Heart right ventricle (tissue), 16 donors: ENCODE data around the gene PIK3CG. TPM values are rescaled to one million over a fixed set of nuclear protein-coding genes. Genes with fewer than 3 reads are reported as not detected.
A peak's percentile ranks its signal among the peaks of the same experiment; 100 is the strongest.
"Not testable (repeated sequence)": the region's sequence is repeated elsewhere in the genome, so short reads cannot be mapped to it uniquely, and the experiment has no call there.

ENCODE experiments used
- ATAC-seq, 8 donors: fragments of 200-7000 bp; cut with Tn5 transposase; one replicate each; pipeline ENCODE4 v1.9.1; 2020; ENCODE audit warnings: mild to moderate bottlenecking in 8 of 8, moderate library complexity in 8 of 8, moderate number of reproducible peaks in 1 of 8
- DNase-seq, 2 donors: peaks; one replicate each; pipeline ENCODE4 v3.0.0-alpha.2; 2020
- H3K27ac ChIP-seq, 10 donors: fragments of 200-600 bp; sonication (generic) in 2 of 10; one replicate each; pipeline versions ENCODE4 v1.5.0 to v1.8.0; 2020 to 2022; ENCODE audit warnings: mild to moderate bottlenecking in 3 of 10
- H3K27me3 ChIP-seq, 7 donors: fragments of 200-600 bp; one replicate each; pipeline ENCODE4 v1.8.0; 2021 to 2022; ENCODE audit warnings: mild to moderate bottlenecking in 2 of 7
- H3K36me3 ChIP-seq, 9 donors: fragments of 200-600 bp; sonication (generic) in 1 of 9; one replicate each; pipeline versions ENCODE4 v1.5.0 to v1.8.0; 2020 to 2022; ENCODE audit warnings: mild to moderate bottlenecking in 2 of 9
- H3K4me1 ChIP-seq, 9 donors: fragments of 200-600 bp; sonication (generic) in 1 of 9; one replicate each; pipeline versions ENCODE4 v1.5.0 to v1.8.0; 2020 to 2022; ENCODE audit warnings: mild to moderate bottlenecking in 4 of 9
- H3K4me3 ChIP-seq, 10 donors: fragments of 200-600 bp; sonication (generic) in 2 of 10; one replicate each; pipeline versions ENCODE4 v1.5.0 to v1.8.0; 2020 to 2022; ENCODE audit warnings: mild to moderate bottlenecking in 7 of 10, moderate library complexity in 2 of 10
- H3K9me3 ChIP-seq, 11 donors: fragments of 200-600 bp in 10 of 11; sonication (generic) in 2 of 11; one replicate each; pipeline versions ENCODE4 v1.5.0 to v1.8.0; 2013 to 2022; ENCODE audit warnings: mild to moderate bottlenecking in 2 of 11, control low read depth in 1 of 11, moderate library complexity in 1 of 11
- CTCF ChIP-seq, 9 donors: fragments of 200-600 bp; sonication (generic) in 2 of 9; IDR thresholded peaks; one replicate each; pipeline versions ENCODE4 v1.5.0 to v1.8.0; 2021 to 2022; ENCODE audit warnings: antibody characterized with exemption in 9 of 9, mild to moderate bottlenecking in 5 of 9, moderate library complexity in 1 of 9
- WGBS, 2 donors: extraction: QIAGEN DNeasy Blood & Tissue Kit; methylation state at CpG; one replicate each; pipeline ENCODE4 v1.1.7; 2013; ENCODE audit warnings: inconsistent platforms in 1 of 2; 5-methylcytosine and 5-hydroxymethylcytosine counted together
- intact Hi-C, 10 donors: fragments of 100-400 bp; cut with DNase I; formaldehyde crosslinking; loops; one replicate each; pipeline versions ENCODE4 v1.11.1 to v1.14.2; 2022
- polyA plus RNA-seq, 2 donors: library from polyadenylated mRNA; stranded (reverse); fragments of 200-250 nt; gene quantifications; one replicate each; pipeline ENCODE4 v1.2.3, GENCODE V29; 2013
- total RNA-seq, 10 donors: library from RNA; stranded (reverse); fragmentation: NEBNext Ultra II Directional in 3 of 10; extraction: Animal tissue kit (Norgen Biotek cat#: 25700) in 3 of 10; gene quantifications; one replicate each; pipeline versions ENCODE4 v1.2.1 to v1.2.4, GENCODE V29; 2021 to 2023
- donor health status: Arrhythmogenic right ventricular cardiomyopathy.
- donor health status: ischemic (EF 13 %, LVEDD 7.1; RV severe dilation, severe dysfunction).
- donor health status: healthy with polysubstance abuse.
- donor health status: DM: no; HTN: yes; CAD: no.
- donor health status: DM: no; HTN: no; CAD: no.
- donor health status: ischemic (EF 25% LVEDD 6.9; RV normal size, moderate dysfunction).
- donor health status: ischemic (EF 25% LVEDD 5.7; RV mildly dilated, moderate dysfunction).
- donor health status: healthy.
- donor health status: DM: yes; HTN: yes; CAD: no.
- donor health status: Ischemic cardiomyopathy.
- donor health status: ischemic (EF 35%, LVEDD 5.7; RV mildly dilated, moderate dysfunction).
- donor health status: nonischemic (EF 11% LVEDD 7.7; RV severe dilation, severe dysfunction).
- donor health status: DM: yes; HTN: yes; CAD: no.
- donor health status: PGD.
- donor health status: ischemic (EF 29% LVEDD 5.4; RV normal size, mild dysfunction).
- donor health status: nonischemic (EF 23%, LVEDD 6.1; RV moderate dilation, normal function).

PIK3CG gene
- total and polyA plus RNA-seq, 12 donors, result 0.16 to 6.8 (median 2.0) TPM

GRCh38 chr7:106936236-106936635 lies 71.2 kb downstream of the PIK3CG start:
- WGBS, 2 donors, result 95 to 96% methylated on average over 6 of the region's 6 CpGs
- intact Hi-C loops, result no loop called here

GRCh38 chr7:106938122-106938521 lies 73.0 kb downstream of the PIK3CG start:
- ATAC-seq, H3K27ac ChIP-seq, intact Hi-C loops, DNase-seq, H3K27me3 ChIP-seq, H3K36me3 ChIP-seq, H3K4me1 ChIP-seq, H3K9me3 ChIP-seq, H3K4me3 ChIP-seq: not testable (repeated sequence)
- WGBS, 2 donors, result 88 to 89% methylated on average over 7 of the region's 7 CpGs

More at GRCh38 chr7:106936236-106936635, 71.2 kb downstream of the PIK3CG start:
- Histone ChIP-seq H3K4me1 (no peaks in the 10 kb centered on the region), H3K9me3 (no peaks in the 10 kb centered on the region), H3K27ac (no peak overlapping the region), H3K36me3 (no peaks in the 10 kb centered on the region), H3K4me3 (no peak overlapping the region), H3K27me3 (no peaks in the 10 kb centered on the region)
- ATAC-seq, result no peak
- no peak for DNase-seq
- no peak for TF ChIP-seq CTCF (IDR thresholded peaks at IDR 0.05)

- Histone ChIP-seq H3K9me3 (no peaks in the 10 kb centered on the region), H3K36me3 (no peaks in the 10 kb centered on the region), H3K27me3 (no peaks in the 10 kb centered on the region), H3K27ac (no peak overlapping the region), H3K4me1 (no peaks in the 10 kb centered on the region), H3K4me3 (no peak overlapping the region)
- ATAC-seq (no peak), DNase-seq (no peak)
- no peak for TF ChIP-seq CTCF (IDR thresholded peaks at IDR 0.05)
- intact Hi-C loops, result no loop called here
- 89 to 93% methylated on average over 5 of the region's 5 CpGs for WGBS, 2 donors
Measured at GRCh38 chr7:106938803-106939202, 73.7 kb downstream of the PIK3CG start.

DNA sequence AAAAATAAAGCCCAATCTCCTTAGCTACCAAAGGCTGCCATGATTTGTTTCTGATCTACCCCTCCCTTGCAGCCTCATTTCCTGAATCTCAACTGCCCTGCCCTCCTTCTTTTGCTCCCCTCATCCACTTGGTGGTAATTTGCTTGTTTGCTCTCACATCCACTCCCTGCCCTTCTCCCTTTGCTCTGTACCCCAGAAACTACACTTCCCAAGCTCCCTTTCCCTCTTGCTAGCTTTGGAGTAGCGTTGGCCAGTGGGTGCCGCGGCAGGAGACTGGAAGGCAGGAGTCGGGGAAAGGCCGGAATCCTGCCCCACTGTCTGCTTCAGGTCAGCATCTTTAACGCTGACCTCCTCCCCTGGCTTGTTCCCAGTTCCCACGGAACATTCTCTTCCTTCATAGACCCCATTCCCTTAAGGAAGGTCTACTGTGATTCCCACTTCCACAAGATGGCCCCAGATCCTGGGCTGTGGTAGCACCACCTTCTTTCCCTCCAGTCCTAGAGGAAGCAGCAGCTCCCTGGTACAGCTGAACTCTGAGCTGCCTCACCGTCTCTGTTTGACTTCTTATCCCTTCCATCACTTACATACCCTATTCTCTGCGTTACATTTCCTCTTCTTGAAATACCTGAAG lies 79.1 kb downstream of the PIK3CG start:
- no peaks in the 10 kb centered on the region for H3K9me3 ChIP-seq
- intact Hi-C loops, result loop anchor here in 3 of 10 donors (10.0 kb wide), 2 partner anchors 101 to 149 kb away; partner anchors contain the start of gene PRKAR2B (in 1 of the 3)
- H3K27ac ChIP-seq, result no peak overlapping the region
- 63 to 84% methylated on average over 9 of the region's 9 CpGs for WGBS, 2 donors
- H3K4me3 ChIP-seq, result no peak overlapping the region
- no peak for ATAC-seq
- TF ChIP-seq CTCF (IDR thresholded peaks at IDR 0.05), result no peak
- DNase-seq, result no peak
- no peaks in the 10 kb centered on the region for H3K4me1 ChIP-seq
- no peaks in the 10 kb centered on the region for H3K27me3 ChIP-seq
- H3K36me3 ChIP-seq, result no peaks in the 10 kb centered on the region

DNA sequence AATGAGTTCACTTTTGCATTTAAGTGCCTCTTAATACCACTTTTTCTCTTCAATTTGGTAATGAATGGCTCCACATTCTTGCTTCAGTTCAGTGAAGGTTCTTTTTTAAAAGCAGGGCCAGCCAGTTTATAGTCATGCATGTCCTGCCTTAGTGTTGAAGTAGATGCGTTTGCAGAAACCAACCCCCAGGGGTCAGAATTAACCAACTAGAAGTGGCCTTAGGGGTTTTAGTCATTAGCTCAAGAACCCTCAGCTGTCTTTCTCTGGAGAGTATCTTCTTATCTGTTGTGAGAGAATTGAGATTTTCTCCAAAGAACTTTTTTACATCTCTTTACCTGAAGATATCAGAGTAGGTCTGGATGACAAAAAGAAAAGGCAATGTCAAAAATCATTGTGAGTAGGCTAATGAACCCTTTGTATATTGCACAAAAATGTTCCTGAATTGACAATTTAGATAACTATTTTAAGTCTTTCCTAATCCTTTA lies 82.2 kb downstream of the PIK3CG start:
- Histone ChIP-seq H3K9me3 (no peaks in the 10 kb centered on the region), H3K4me1 (peaks cover 0 to 1% (median 0%) of the 10 kb centered on the region in 9 donors), H3K27me3 (no peaks in the 10 kb centered on the region), H3K4me3 (no peak overlapping the region), H3K36me3 (no peaks in the 10 kb centered on the region), H3K27ac (no peak overlapping the region)
- DNase-seq (peak in 1 of 2 donors; percentile 56), ATAC-seq (peak; percentile 59 to 93 (median 84))
- 2 to 3% methylated on average over 1 of the region's 1 CpG for WGBS, 2 donors
- peak; percentile 47 to 85 (median 74) for TF ChIP-seq CTCF (IDR thresholded peaks at IDR 0.05)
- intact Hi-C loops, result loop anchor here (1.0 to 10.0 kb wide), 11 partner anchors 98 to 205 kb away; partner anchors contain the start of gene PRKAR2B (in 1 of the 10)
